OCI-LY7 (cell line): Measurements from ENCODE around the gene RIPPLY2. TPM values are rescaled to one million over a fixed set of nuclear protein-coding genes. Genes with fewer than 3 reads are reported as not detected.

ENCODE experiments used
- BruUV-seq: library from RNA; stranded (reverse); fragments of 400-500 nt; replicated peaks from 2 replicates; lab custom pipeline; 2021; lab: Mats Ljungman, UMichigan
- CTCF ChIA-PET: fragments of 300-600 bp; sonication (Branson Sonifier 250); formaldehyde crosslinking; loops from one replicate; lab custom pipeline; 2022; ENCODE audit warnings: antibody characterized with exemption; ENCODE audit not compliant: unreplicated experiment; lab: Charles Lee
- POLR2A ChIA-PET: fragments of 300-600 bp; sonication (Branson Sonifier 250); formaldehyde crosslinking; loops from one replicate; lab custom pipeline; 2022; ENCODE audit warnings: antibody characterized with exemption; lab: Charles Lee
- DNase-seq: peaks from one replicate; pipeline ENCODE4 v3.0.0-alpha.2; 2015; ENCODE audit warnings: low spot score
- H2AFZ ChIP-seq: fragments of 200-600 bp; sonication (generic), shearing (Covaris generic); 2 replicates; pipeline ENCODE4 v1.6.1; 2014; ENCODE audit warnings: mild to moderate bottlenecking, antibody characterized with exemption, low read length, moderate library complexity
- H3K27ac ChIP-seq: fragments of 200-600 bp; sonication (generic); 2 replicates; pipeline ENCODE4 v1.5.1; 2014; ENCODE audit warnings: mixed run types, low read depth, mild to moderate bottlenecking, moderate library complexity, low read length, inconsistent platforms; ENCODE audit not compliant: poor library complexity, severe bottlenecking
- H3K36me3 ChIP-seq: fragments of 200-600 bp; sonication (generic); 2 replicates; pipeline ENCODE4 v1.6.1; 2014; ENCODE audit warnings: mild to moderate bottlenecking, antibody characterized with exemption, low read length, moderate library complexity, mixed read lengths; ENCODE audit not compliant: insufficient read depth
- H3K4me1 ChIP-seq: fragments of 200-600 bp; sonication (generic); 2 replicates; pipeline ENCODE4 v1.5.1; 2014; ENCODE audit warnings: mild to moderate bottlenecking, low read length; ENCODE audit not compliant: insufficient read depth, poor library complexity, severe bottlenecking
- H3K4me2 ChIP-seq: fragments of 200-600 bp; sonication (generic); 2 replicates; pipeline ENCODE4 v1.6.1; 2014; ENCODE audit warnings: mild to moderate bottlenecking, low read length
- H3K4me3 ChIP-seq: fragments of 200-600 bp; sonication (generic); 2 replicates; pipeline ENCODE4 v1.5.1; 2014; ENCODE audit warnings: mild to moderate bottlenecking, low read depth, low read length; ENCODE audit not compliant: poor library complexity, severe bottlenecking
- H3K79me2 ChIP-seq: fragments of 200-600 bp; sonication (generic); 2 replicates; pipeline ENCODE4 v1.6.1; 2016; ENCODE audit warnings: low read depth, mild to moderate bottlenecking, low read length, moderate library complexity, mixed read lengths; ENCODE audit not compliant: insufficient read depth
- H3K9me2 ChIP-seq: fragments of 200-600 bp; sonication (generic); 2 replicates; pipeline ENCODE4 v1.6.1; 2016; ENCODE audit warnings: mild to moderate bottlenecking, low read length, mixed read lengths; ENCODE audit not compliant: insufficient read depth
- H3K9me3 ChIP-seq: fragments of 200-600 bp; sonication (generic); 2 replicates; pipeline ENCODE4 v1.6.1; 2014; ENCODE audit warnings: mild to moderate bottlenecking, mixed run types, low read length, mixed read lengths
- H4K20me1 ChIP-seq: fragments of 200-600 bp; sonication (generic); 2 replicates; pipeline ENCODE4 v1.6.1; 2014; ENCODE audit warnings: mild to moderate bottlenecking, antibody characterized with exemption, low read length, moderate library complexity, mixed read lengths; ENCODE audit not compliant: insufficient read depth
- CTCF ChIP-seq: fragments of 200-600 bp; sonication (generic); conservative IDR thresholded peaks from 2 replicates; pipeline ENCODE4 v1.5.1; 2014; ENCODE audit warnings: mild to moderate bottlenecking, antibody characterized with exemption, low read length, moderate library complexity, mixed read lengths
- EZH2phosphoT487 ChIP-seq: fragments of 200-600 bp; sonication (generic); IDR thresholded peaks from 2 replicates; pipeline ENCODE4 v1.6.1; 2018; ENCODE audit warnings: low read depth, borderline replicate concordance, mild to moderate bottlenecking, mixed run types, antibody characterized with exemption, low read length, moderate library complexity, mixed read lengths
- intact Hi-C: fragments of 100-400 bp; cut with micrococcal nuclease; formaldehyde crosslinking; loops from one replicate; pipeline ENCODE4 v1.10.0; 2022; ENCODE audit not compliant: unreplicated experiment
- total RNA-seq, 2 experiments: library from RNA; depleted of rRNA in 1 of 2; stranded (reverse); fragments of >200 nt in 1 of 2; shearing (Covaris generic) in 1 of 2; gene quantifications; 2 replicates each; pipeline ENCODE4 v1.2.3, GENCODE V29; 2014 to 2022

RIPPLY2 gene
- total RNA-seq, 2 experiments from 2014 or later = not detected

GRCh38 chr6:83815631-83816272 is 37.4 kb upstream of the RIPPLY2 start:
- Histone ChIP-seq H3K4me2 (no peak overlapping the region), H3K4me1 (no peaks in the 10 kb centered on the region), H3K36me3 (no peaks in the 10 kb centered on the region), H3K79me2 (no peaks in the 10 kb centered on the region), H3K4me3 (no peak overlapping the region), H3K9me2 (no peaks in the 10 kb centered on the region), H4K20me1 (no peaks in the 10 kb centered on the region), H3K27ac (no peak overlapping the region), H3K9me3 (no peaks in the 10 kb centered on the region), H2AFZ (no peak overlapping the region)
- ChIA-PET CTCF (no interaction called here), POLR2A (no interaction called here)
- intact Hi-C loops = no loop called here
- no peak for DNase-seq
- TF ChIP-seq EZH2phosphoT487 (no peak), CTCF (no peak)
- BruUV-seq = no TSS peak

- H4K20me1 ChIP-seq = no peaks in the 10 kb centered on the region
- no peaks in the 10 kb centered on the region for H3K9me3 ChIP-seq
- no peak overlapping the region for H3K27ac ChIP-seq
- CTCF ChIA-PET = no interaction called here
- H3K79me2 ChIP-seq = no peaks in the 10 kb centered on the region
- intact Hi-C loops = no loop called here
- no peaks in the 10 kb centered on the region for H3K36me3 ChIP-seq
- H2AFZ ChIP-seq = no peak overlapping the region
- POLR2A ChIA-PET = no interaction called here
- TF ChIP-seq CTCF = no peak
- TF ChIP-seq EZH2phosphoT487 = no peak
- no peaks in the 10 kb centered on the region for H3K4me1 ChIP-seq
- H3K9me2 ChIP-seq = no peaks in the 10 kb centered on the region
- DNase-seq = no peak
- no peak overlapping the region for H3K4me2 ChIP-seq
- no peak overlapping the region for H3K4me3 ChIP-seq
- no TSS peak for BruUV-seq
Observed at GRCh38 chr6:83822629-83823169, 30.5 kb upstream of the RIPPLY2 start.

- TF ChIP-seq EZH2phosphoT487 (no peak), CTCF (no peak)
- CTCF ChIA-PET = no interaction called here
- no peak overlapping the region for H3K27ac ChIP-seq
- no TSS peak for BruUV-seq
- H3K4me1 ChIP-seq = no peaks in the 10 kb centered on the region
- H3K9me3 ChIP-seq = no peaks in the 10 kb centered on the region
- no peak overlapping the region for H3K4me2 ChIP-seq
- no peaks in the 10 kb centered on the region for H3K36me3 ChIP-seq
- POLR2A ChIA-PET = no interaction called here
- H3K9me2 ChIP-seq = no peaks in the 10 kb centered on the region
- no peak overlapping the region for H2AFZ ChIP-seq
- no peak overlapping the region for H3K4me3 ChIP-seq
- H4K20me1 ChIP-seq = no peaks in the 10 kb centered on the region
- intact Hi-C loops = no loop called here
- no peak for DNase-seq
- no peaks in the 10 kb centered on the region for H3K79me2 ChIP-seq
Observed at GRCh38 chr6:83824388-83824801, 28.8 kb upstream of the RIPPLY2 start.
